Retinal pigment epithelial cell (primary cell): ENCODE data around the gene OTUD3.

Experiments used
- DNase-seq: peaks from one replicate; pipeline ENCODE4 v3.0.0-alpha.2; 2010; ENCODE audit warnings: low read depth
- H3K4me3 ChIP-seq: 2 replicates; pipeline ENCODE4 v1.5.1; 2011; ENCODE audit warnings: mild to moderate bottlenecking, low read length, control low read depth, moderate library complexity
- CTCF ChIP-seq: conservative IDR thresholded peaks from 2 replicates; pipeline ENCODE4 v1.5.1; 2011; ENCODE audit warnings: low read depth, low read length, control low read depth, inconsistent platforms

The OTUD3 gene

DNA sequence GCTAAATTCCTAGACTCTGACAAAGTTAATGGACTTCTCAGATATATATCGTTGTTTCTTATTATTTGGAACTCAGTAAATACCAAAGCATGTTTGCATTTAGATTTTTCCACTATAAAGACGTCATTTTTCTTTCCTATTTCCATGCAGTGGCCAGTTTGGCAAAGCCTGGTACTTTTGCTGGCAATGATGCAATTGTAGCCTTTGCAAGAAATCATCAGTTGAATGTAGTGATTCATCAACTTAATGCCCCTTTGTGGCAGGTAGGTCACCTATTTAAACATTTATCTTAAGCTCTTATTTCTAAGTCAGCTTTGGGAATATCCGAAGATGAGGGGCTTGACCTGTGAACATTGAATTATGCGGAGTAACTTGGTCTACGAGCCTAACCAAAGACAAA lies 12.0 kb downstream of the OTUD3 start:
- no peak for TF ChIP-seq CTCF
- DNase-seq = no peak
- H3K4me3 ChIP-seq = no peak overlapping the region

- DNase-seq = no peak
- no peak for TF ChIP-seq CTCF
- H3K4me3 ChIP-seq = no peak overlapping the region
Observed at GRCh38 chr1:19901653-19902052, 19.5 kb downstream of the OTUD3 start.

GRCh38 chr1:19903621-19904020 lies 21.4 kb downstream of the OTUD3 start:
- DNase-seq = no peak
- no peak for TF ChIP-seq CTCF
- H3K4me3 ChIP-seq = no peak overlapping the region

DNA sequence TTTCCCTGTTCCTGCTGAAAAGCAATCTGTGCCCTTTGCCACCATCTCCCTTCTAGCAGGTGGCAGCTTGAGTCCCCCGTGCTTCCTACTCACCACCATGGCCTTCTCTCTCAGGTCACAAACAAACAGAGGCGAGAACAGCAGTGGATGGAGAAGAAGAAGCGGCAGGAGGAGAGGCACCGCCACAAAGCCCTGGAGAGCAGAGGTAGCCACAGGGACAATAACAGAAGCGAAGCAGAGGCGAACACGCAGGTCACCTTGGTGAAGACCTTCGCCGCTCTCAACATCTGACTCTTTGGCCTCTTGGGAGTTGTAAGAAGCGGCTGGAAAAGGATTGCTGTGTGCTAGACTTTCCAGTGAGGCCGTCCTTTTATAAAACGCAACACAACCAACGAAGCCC lies 25.3 kb downstream of the OTUD3 start:
- no peak for TF ChIP-seq CTCF
- DNase-seq = no peak
- no peak overlapping the region for H3K4me3 ChIP-seq

- no peak for TF ChIP-seq CTCF
- no peak overlapping the region for H3K4me3 ChIP-seq
- DNase-seq = no peak
Observed at GRCh38 chr1:19909392-19909791, 27.2 kb downstream of the OTUD3 start.

DNA sequence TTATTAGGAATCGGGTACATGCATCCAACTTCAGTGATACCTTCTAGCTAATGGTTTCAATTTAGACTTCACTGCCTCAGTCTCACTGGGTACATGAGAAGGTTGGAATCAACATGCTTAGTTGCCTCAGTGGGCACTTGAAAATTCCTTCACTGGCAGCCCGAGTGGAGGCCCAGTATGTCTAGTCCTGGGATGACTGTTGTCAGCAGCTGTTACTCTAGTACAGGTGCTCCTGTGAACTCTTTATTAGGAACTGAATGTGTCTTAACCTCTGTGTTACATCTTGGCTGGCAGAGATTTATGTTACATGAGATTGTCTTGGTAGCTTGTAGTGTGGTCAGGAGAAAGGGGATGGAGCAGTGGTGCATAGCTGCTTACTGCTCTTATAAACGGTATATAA lies 27.8 kb downstream of the OTUD3 start:
- H3K4me3 ChIP-seq = no peak overlapping the region
- no peak for DNase-seq
- no peak for TF ChIP-seq CTCF

DNA sequence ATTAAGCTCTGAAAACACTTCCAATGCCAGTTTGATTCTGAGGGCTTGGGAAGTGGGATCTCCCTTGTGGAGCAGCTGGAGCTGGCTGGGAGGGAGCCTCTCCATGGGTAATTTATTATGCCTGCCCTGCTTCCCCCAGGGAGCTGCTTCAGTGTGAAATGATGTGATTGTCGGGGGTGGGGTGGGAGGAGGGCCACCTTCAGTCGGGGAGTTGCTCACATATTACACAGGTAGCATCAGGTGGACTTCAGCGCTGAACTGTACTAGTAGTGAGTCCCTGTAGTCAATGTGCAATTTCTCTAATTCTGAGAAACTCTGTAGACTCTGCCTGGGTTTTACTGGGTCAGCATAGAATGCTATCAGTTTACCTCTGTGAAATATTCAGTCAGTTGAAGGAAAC lies 28.5 kb downstream of the OTUD3 start:
- TF ChIP-seq CTCF = no peak
- no peak overlapping the region for H3K4me3 ChIP-seq
- DNase-seq = no peak
